ENCODE results near the gene GLYATL1.

GLYATL1 gene, protein sequence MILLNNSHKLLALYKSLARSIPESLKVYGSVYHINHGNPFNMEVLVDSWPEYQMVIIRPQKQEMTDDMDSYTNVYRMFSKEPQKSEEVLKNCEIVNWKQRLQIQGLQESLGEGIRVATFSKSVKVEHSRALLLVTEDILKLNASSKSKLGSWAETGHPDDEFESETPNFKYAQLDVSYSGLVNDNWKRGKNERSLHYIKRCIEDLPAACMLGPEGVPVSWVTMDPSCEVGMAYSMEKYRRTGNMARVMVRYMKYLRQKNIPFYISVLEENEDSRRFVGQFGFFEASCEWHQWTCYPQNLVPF

GRCh38 chr11:58939277-58939676 lies at the start of gene GLYATL1:
Gene GLYATL1, plus strand, starts transcription at chr11:58939488. Its CDS starts 7,600 bp downstream, at chr11:58947088.
- DNase-seq (ENCODE audit: low read depth in 1 of 2, low spot score in 1 of 2): no peak

DNA sequence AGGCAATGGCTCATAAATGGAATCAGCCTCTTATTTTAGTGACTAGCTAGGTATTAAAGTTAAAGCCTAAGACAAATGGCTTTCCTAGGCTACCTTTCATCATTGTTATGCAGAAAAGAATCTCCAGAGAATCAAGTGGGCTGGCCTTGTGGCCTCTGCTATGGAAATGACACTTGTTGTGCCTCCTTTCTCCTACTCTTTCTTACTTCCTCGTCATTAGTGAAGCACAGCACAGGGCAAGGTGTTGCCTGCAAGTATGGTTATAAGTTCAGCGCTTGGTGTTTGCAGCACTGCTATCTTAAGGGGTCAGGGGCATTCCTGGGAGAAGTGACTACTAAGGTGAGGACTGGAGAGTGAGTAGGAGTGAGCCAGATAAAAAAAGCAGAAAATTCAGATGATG lies 45.4 kb upstream of the GLYATL1 start:
- DNase-seq (ENCODE audit: low read depth in 1 of 2, low spot score in 1 of 2): no peak

GRCh38 chr11:58898106-58898505 lies 41.2 kb upstream of the GLYATL1 start:
- DNase-seq (ENCODE audit: low read depth in 1 of 2, low spot score in 1 of 2): no peak

DNA sequence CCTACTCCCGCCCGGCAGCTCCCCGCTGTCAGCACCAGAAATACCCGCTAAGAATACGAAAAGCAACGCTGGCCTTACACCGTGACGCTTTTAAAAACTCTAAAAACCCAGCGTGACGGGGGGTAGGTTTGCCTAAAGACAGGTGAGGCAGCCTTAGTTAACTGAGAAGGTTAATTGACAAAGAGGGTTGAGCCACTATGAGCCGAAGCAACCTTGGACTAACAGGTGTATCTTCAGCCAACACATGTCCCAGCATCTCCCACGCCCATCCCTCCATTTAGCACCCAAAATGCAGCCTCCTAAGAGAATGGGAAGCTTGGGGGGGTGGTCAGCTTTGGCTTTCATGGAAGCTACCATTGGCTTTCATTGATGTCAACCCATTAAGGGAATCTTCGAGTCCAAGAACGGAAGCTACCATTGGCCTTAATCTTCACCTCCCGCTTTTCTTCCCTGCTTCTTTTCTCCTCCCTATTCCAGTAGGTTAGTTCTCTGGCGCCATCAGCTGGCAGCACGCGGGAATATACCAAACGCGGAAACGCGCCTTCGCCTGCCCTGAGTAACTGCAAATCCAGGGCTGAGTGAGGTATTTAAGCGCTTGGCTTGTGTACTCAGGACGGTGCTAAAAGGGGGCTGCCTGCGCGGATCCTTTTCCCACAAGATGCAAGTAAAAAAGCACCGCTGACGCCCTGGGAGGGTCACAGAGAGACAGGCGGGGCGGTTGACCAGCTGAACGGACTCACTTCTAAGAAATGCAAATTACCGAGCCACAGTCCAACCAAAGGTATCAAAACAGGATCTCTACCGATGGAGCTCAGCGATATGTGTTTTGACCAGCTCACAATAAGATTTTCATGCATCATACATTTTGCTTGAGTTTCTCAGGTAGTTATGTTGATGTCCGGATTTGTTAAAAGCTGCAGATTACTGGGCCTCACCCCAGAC lies 38.5 kb upstream of the GLYATL1 start:
- no peak for DNase-seq (ENCODE audit: low read depth in 1 of 2, low spot score in 1 of 2)

- DNase-seq (ENCODE audit: low read depth in 1 of 2, low spot score in 1 of 2): no peak
These were observed 36.4 kb upstream of the GLYATL1 start for GRCh38 chr11:58902881-58903280.

DNA sequence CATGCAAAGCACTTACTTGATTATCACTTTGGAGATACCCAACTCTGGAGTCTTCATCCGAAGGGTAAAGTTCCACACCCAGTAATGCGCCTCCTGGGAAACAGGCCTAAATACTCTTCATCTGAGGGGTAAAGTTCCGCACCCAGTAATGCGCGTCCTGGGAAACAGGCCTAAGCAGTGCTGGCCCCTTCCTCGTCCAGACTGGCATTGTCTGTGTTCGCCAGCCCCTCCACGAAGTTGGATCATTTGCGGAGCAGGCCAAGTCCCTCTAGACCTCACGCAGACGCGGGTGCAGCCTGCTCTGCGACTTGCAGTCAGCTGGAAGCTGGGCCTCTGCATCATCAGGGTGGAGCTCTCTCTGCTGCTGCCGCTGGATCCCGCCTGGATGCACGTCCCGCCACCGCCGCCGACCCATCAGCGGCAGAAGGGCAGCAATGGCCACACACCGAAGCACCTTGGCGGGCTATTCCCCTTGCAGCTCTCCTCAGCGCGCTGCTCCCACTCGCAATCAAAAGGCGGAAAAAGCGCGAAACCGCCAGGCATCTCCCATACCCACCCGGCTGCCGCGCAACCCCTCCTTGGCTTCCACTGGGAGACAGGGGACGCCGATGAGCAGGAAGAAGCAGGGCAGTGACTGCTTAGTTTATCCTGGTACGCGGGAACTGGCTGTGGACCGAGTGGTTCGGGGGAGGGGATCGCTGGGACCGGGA lies 34.1 kb upstream of the GLYATL1 start:
- no peak for DNase-seq (ENCODE audit: low read depth in 1 of 2, low spot score in 1 of 2)

DNA sequence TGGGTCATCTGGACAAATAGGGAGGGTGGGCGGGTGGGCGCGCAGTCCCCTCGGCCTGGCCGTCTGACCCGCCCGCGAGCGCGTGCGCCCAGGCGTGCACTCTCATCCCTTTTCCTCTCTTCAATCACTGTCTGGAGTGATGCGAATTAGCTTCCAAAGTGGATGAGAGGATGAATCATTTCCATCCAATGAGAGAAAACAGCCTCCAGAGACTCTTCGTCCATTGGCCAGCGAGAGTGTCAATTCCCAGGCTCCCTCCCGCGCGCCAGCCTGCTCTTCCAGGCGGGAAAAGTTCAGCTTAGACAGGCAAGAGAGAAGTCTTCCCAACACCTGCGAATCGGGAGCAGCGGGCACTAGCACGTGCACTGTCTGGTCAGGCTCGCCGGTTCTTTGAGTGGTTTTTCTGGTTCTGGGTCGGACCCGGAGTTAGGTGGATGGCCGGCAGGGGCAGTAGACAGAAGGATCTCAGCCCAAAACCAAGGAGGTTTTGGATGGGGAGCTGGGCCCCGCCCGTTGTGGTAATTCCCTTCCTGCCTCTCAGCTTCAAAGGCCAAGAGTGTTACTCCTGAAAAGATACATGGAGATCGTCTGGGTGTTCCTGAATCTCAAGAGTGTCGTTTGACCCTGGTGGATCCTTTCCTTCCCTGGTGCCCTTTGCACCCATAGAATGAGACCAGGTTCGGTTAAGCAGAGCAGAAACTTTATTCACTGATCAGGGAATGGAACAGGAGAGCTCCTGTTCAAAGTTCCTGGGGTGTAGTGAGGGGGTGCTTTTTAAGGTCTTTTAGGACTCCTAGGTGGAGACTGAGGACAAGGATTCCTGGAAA lies 33.4 kb upstream of the GLYATL1 start:
- no peak for DNase-seq (ENCODE audit: low read depth in 1 of 2, low spot score in 1 of 2)

DNA sequence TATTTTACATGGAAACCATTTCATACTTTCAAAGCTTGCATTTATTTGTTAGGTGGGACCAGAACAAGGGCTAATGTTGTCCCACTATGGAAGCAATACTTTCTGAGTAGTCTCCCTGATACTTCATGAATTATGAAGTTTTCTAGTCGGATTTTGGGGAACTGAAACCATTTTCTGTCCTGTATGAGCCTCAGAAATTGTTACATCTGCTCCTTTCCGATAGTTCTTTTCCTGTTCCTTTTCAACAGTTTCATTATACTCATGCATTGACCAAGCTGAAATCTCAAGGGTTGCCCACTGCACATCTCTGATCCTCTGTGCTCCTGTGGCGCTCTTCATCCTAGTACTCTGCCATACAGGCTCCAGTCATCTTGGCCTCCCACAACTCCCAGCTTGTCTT lies 31.5 kb upstream of the GLYATL1 start:
- no peak for DNase-seq (ENCODE audit: low read depth in 1 of 2, low spot score in 1 of 2)

DNA sequence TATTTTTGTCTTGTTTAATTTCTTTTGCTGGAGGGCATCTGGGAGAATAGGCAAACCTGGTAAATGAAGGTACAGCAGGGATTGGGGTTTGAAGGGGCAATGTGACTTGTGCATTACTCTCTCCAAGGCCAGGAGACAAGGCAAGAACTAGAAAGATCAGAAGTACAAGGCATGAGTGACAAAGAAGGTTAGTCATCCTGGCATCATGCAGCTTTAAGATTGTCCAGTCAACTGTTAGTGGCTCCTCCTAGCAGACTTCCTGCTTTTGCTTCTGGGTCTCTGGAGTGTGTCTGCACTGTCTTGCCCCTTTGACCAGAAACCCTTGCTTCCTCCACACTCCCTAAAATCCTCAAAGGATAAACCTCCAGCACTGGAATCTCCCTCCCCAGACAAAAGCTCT lies 27.2 kb upstream of the GLYATL1 start:
- no peak for DNase-seq (ENCODE audit: low read depth in 1 of 2, low spot score in 1 of 2)

- no peak for DNase-seq (ENCODE audit: low read depth in 1 of 2, low spot score in 1 of 2)
These were observed 25.6 kb upstream of the GLYATL1 start for GRCh38 chr11:58913685-58914084.

- DNase-seq (ENCODE audit: low read depth in 1 of 2, low spot score in 1 of 2): no peak
These were observed 24.3 kb upstream of the GLYATL1 start for GRCh38 chr11:58914821-58915543.

DNA sequence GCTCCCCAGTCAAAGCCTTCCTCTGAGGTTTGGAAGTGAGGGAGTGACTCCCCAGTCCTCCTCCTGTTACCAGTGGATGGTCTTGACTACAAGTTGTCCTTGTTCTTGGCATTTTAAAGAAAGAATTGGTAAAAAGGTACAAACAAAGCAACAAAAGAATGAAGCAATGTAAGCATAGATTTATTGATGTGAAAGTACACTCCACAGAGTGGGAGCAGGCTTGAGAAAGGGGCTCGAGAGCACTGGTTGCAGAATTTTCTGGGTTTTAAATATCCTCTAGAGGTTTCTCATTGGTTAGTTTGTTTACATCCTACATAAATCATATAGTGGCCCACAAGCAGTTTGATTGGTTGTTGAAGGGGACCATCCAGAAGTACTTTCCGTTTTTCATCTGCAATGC lies 22.7 kb upstream of the GLYATL1 start:
- no peak for DNase-seq (ENCODE audit: low read depth in 1 of 2, low spot score in 1 of 2)

DNA sequence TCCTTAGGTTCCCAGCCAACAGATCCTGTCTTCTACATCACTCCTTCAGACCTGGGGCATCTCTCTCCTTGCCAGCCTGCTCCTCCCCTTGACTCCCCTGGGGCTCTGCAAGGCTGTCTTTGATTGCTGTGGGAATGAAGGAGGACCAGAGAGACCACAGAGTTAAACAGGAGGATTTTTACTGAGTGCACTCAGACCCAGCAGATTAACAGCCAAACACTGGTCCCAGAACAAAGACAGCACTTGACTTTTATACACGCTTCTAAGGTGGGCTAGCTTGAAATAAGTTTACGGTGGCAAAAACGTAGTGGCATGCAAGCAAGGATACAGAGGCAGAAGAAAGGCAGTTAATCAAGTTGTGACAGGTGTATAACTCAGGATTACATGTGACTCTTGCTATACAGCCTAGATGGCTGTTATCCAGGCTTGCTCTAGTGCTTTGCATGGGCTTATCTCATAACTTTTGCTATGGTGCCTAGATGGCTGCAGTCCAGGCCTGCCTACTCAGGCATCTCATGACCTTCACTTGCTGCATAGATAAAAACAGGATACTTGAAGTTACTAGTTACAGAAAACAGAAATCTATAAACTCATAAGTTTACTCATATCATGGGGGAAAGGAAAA lies 22.0 kb upstream of the GLYATL1 start:
- no peak for DNase-seq (ENCODE audit: low read depth in 1 of 2, low spot score in 1 of 2)

DNA sequence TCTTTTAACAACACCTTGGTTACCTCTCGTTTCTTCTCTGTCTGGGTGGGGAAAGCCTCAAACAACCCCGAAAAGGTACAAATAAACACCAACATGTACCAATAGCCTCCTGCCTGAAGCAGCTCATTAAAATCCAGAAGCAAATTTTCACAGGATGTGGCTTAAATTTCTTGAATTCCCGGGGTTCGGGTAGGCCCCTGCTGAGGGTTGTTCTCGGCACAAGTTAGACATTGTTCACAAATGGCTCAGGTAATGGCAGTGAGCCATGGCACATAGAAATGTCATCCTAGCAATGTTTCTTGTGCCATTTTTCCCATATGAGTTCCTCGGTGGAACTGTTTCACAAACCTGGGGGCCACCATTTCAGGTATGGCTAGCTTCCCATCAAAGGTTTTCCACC lies 19.7 kb upstream of the GLYATL1 start:
- no peak for DNase-seq (ENCODE audit: low read depth in 1 of 2, low spot score in 1 of 2)

DNA sequence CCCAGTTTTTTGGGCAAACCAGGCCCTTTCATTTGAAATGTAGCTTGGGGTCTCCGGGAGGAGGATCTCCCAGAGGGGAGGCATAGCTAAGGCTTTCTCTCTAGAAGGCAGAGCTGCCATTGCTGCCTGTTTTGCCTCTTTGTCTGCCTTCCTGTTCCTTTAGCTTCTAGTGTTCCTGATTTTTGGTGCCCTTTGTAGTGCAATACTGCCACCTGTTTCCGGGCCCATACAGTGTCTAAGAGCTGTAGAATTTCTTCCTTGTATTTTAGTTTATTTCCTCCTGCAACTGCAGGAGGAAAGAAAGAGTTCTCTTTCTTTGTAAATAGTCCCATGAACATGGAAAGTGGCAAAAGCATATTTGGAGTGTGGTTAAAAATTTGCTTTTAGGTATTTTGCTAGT lies 19.3 kb upstream of the GLYATL1 start:
- no peak for DNase-seq (ENCODE audit: low read depth in 1 of 2, low spot score in 1 of 2)

GRCh38 chr11:58921778-58922390 lies 17.4 kb upstream of the GLYATL1 start:
- DNase-seq (ENCODE audit: low read depth in 1 of 2, low spot score in 1 of 2): no peak

GRCh38 chr11:58922479-58922878 lies 16.8 kb upstream of the GLYATL1 start:
- no peak for DNase-seq (ENCODE audit: low read depth in 1 of 2, low spot score in 1 of 2)

DNA sequence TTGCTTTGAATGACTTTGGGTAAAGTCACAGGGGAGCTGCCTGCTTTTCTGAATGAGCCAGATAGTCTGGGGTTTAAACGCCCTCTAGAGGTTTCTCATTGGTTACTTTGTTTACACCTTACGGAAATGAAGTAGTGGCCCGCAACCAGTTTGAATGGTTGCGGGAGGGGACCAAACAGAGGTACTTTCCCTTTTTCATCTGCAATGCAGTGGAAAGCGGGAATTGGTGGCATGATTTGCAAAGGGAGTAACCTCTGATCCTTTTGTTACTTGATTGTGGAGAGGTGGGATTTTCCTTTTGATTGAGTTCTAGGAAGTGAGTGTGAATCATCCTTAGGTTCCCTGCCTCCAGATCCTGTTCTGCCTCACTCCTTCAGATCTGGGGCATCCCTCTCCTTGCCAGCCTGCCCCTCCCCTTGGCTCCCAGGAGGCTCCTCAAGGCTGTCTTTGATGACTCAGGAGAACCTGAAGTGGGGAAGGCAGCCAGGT lies 15.9 kb upstream of the GLYATL1 start:
- no peak for DNase-seq (ENCODE audit: low read depth in 1 of 2, low spot score in 1 of 2)

DNA sequence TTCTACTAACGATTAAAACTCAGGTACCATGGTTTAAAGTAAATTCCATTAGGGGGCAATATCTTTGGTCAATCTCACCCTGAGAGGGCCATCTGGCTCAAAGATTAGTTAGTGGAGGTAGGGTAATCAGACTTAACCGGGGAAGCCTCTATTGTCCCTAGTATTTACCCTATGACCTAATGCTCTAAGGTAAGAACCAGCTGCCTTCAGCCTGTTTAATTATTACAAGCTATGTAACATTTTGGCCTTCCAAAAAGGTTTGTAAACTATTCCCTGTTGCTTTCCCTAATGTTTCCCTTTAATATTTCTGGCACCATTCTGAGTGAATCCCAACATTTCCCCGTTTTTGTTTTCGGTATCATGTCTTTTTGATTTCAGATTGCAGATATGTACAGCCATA lies 15.1 kb upstream of the GLYATL1 start:
- no peak for DNase-seq (ENCODE audit: low read depth in 1 of 2, low spot score in 1 of 2)

Measured in activated T-helper 1 cell treated with anti-CD3 and anti-CD28 coated beads, Interleukin-2, amount 50 U/mL, for 16 hours (primary cell).